Mesendoderm (in vitro differentiated cells): Measurements from ENCODE around the gene METRNL.

Experiments used
- DNase-seq: peaks from one replicate; pipeline ENCODE4 v3.0.0; 2013
- H2AK5ac ChIP-seq: 2 replicates; pipeline ENCODE4 v1.6.1; 2013; ENCODE audit warnings: low read length, inconsistent platforms
- H2BK120ac ChIP-seq: 2 replicates; pipeline ENCODE4 v1.6.1; 2013; ENCODE audit warnings: low read depth, mild to moderate bottlenecking, low read length, moderate library complexity, mixed read lengths
- H2BK15ac ChIP-seq: replicated peaks from 2 replicates; pipeline ENCODE4 v1.6.1; 2013; ENCODE audit warnings: low read depth, mild to moderate bottlenecking, moderate library complexity
- H2BK5ac ChIP-seq: 2 replicates; pipeline ENCODE4 v1.6.1; 2013; ENCODE audit warnings: low read length, inconsistent platforms
- H3K18ac ChIP-seq: 2 replicates; pipeline ENCODE4 v1.6.1; 2013; ENCODE audit warnings: mild to moderate bottlenecking, low read length, mixed read lengths
- H3K23ac ChIP-seq: one replicate; pipeline ENCODE4 v1.6.1; 2013; ENCODE audit warnings: low read length
- H3K27ac ChIP-seq: 2 replicates; pipeline ENCODE4 v1.5.1; 2013; ENCODE audit warnings: low read depth, mild to moderate bottlenecking, inconsistent platforms, low read length, moderate library complexity
- H3K27me3 ChIP-seq: 2 replicates; pipeline ENCODE4 v1.6.1; 2013; ENCODE audit warnings: low read length, control low read depth, mild to moderate bottlenecking, inconsistent platforms; ENCODE audit not compliant: insufficient read depth, poor library complexity
- H3K36me3 ChIP-seq: 2 replicates; pipeline ENCODE4 v1.6.1; 2013; ENCODE audit warnings: low read length, inconsistent platforms; ENCODE audit not compliant: control insufficient read depth, insufficient read depth
- H3K4ac ChIP-seq: one replicate; pipeline ENCODE4 v1.6.1; 2013; ENCODE audit warnings: low read depth, mild to moderate bottlenecking, low read length, moderate library complexity
- H3K4me1 ChIP-seq: 2 replicates; pipeline ENCODE4 v1.6.1; 2013; ENCODE audit warnings: low read depth, low read length, inconsistent platforms; ENCODE audit not compliant: control insufficient read depth
- H3K4me2 ChIP-seq: 2 replicates; pipeline ENCODE4 v1.6.1; 2013; ENCODE audit warnings: low read length
- H3K4me3 ChIP-seq: 2 replicates; pipeline ENCODE4 v1.5.1; 2013; ENCODE audit warnings: mild to moderate bottlenecking, low read length
- H3K56ac ChIP-seq: one replicate; pipeline ENCODE4 v1.6.1; 2013; ENCODE audit warnings: low read length
- H3K79me1 ChIP-seq: 2 replicates; pipeline ENCODE4 v1.6.1; 2013; ENCODE audit warnings: low read length, inconsistent platforms
- H3K79me2 ChIP-seq: 2 replicates; pipeline ENCODE4 v1.6.1; 2013; ENCODE audit warnings: mild to moderate bottlenecking, low read length; ENCODE audit not compliant: control insufficient read depth, insufficient read depth
- H3K9ac ChIP-seq: 2 replicates; pipeline ENCODE4 v1.6.1; 2013; ENCODE audit warnings: low read length, inconsistent platforms
- H4K5ac ChIP-seq: one replicate; pipeline ENCODE4 v1.6.1; 2013; ENCODE audit warnings: low read length
- H4K8ac ChIP-seq: one replicate; pipeline ENCODE4 v1.6.1; 2013; ENCODE audit warnings: low read depth, mild to moderate bottlenecking, control low read depth, low read length, moderate library complexity
- WGBS: extraction: QIAGEN DNeasy Blood & Tissue Kit; methylation state at CpG from one replicate; pipeline ENCODE4 v1.1.7; 2013; ENCODE audit warnings: low lambda C conversion rate, missing lambda C conversion rate; ENCODE audit not compliant: insufficient coverage; ENCODE audit errors: extremely low coverage; 5-methylcytosine and 5-hydroxymethylcytosine counted together

The METRNL gene

GRCh38 chr17:83088451-83088850 lies 9.0 kb downstream of the METRNL start:
- H2BK5ac ChIP-seq: no peak overlapping the region
- WGBS: no CpG with 5 or more reads among the region's 13 CpGs
- H3K4me1 ChIP-seq: peaks cover 2% of the 10 kb centered on the region

GRCh38 chr17:83088909-83089308 lies 9.5 kb downstream of the METRNL start:
- Histone ChIP-seq H3K79me1 (no peaks in the 10 kb centered on the region), H3K4ac (no peak overlapping the region), H3K27ac (no peak overlapping the region), H2BK5ac (no peak overlapping the region), H3K36me3 (no peaks in the 10 kb centered on the region), H3K4me2 (no peak overlapping the region), H3K27me3 (no peaks in the 10 kb centered on the region), H4K5ac (no peak overlapping the region), H4K8ac (no peak overlapping the region), H3K9ac (no peak overlapping the region), H2BK15ac (no peak overlapping the region), H2AK5ac (no peak overlapping the region), H3K56ac (no peak overlapping the region), H3K18ac (no peak overlapping the region), H3K79me2 (no peaks in the 10 kb centered on the region), H3K4me1 (peaks cover 1% of the 10 kb centered on the region), H3K4me3 (no peak overlapping the region), H3K23ac (no peak overlapping the region), H2BK120ac (no peak overlapping the region)
- no peak for DNase-seq
- no CpG with 5 or more reads among the region's 15 CpGs for WGBS

More at GRCh38 chr17:83088451-83088850, 9.0 kb downstream of the METRNL start:
- no peak for DNase-seq
- Histone ChIP-seq H3K79me1 (no peaks in the 10 kb centered on the region), H3K4ac (no peak overlapping the region), H3K27ac (no peak overlapping the region), H4K8ac (no peak overlapping the region), H3K23ac (no peak overlapping the region), H2AK5ac (no peak overlapping the region), H4K5ac (no peak overlapping the region), H3K79me2 (no peaks in the 10 kb centered on the region), H3K4me2 (no peak overlapping the region), H3K18ac (no peak overlapping the region), H2BK15ac (no peak overlapping the region), H2BK120ac (no peak overlapping the region), H3K27me3 (no peaks in the 10 kb centered on the region), H3K56ac (no peak overlapping the region), H3K36me3 (no peaks in the 10 kb centered on the region), H3K4me3 (no peak overlapping the region), H3K9ac (no peak overlapping the region)

- no peak overlapping the region for H3K27ac ChIP-seq
- no peak overlapping the region for H3K4me2 ChIP-seq
- H3K4me1 ChIP-seq: no peaks in the 10 kb centered on the region
- H2AK5ac ChIP-seq: no peak overlapping the region
- no peaks in the 10 kb centered on the region for H3K79me1 ChIP-seq
- H3K4ac ChIP-seq: no peak overlapping the region
- H3K79me2 ChIP-seq: no peaks in the 10 kb centered on the region
- no peaks in the 10 kb centered on the region for H3K36me3 ChIP-seq
- no peak overlapping the region for H4K8ac ChIP-seq
- H3K4me3 ChIP-seq: no peak overlapping the region
- H2BK15ac ChIP-seq: no peak overlapping the region
- no peaks in the 10 kb centered on the region for H3K27me3 ChIP-seq
- H2BK5ac ChIP-seq: no peak overlapping the region
- H3K56ac ChIP-seq: no peak overlapping the region
- H3K23ac ChIP-seq: no peak overlapping the region
- WGBS: no CpG with 5 or more reads among the region's 47 CpGs
- H3K18ac ChIP-seq: no peak overlapping the region
- DNase-seq: no peak
- H3K9ac ChIP-seq: no peak overlapping the region
- no peak overlapping the region for H4K5ac ChIP-seq
- no peak overlapping the region for H2BK120ac ChIP-seq
Measured at GRCh38 chr17:83089328-83090132, 10.1 kb downstream of the METRNL start.

- H3K27me3 ChIP-seq: no peaks in the 10 kb centered on the region
- no peak overlapping the region for H3K4ac ChIP-seq
- no peak overlapping the region for H4K8ac ChIP-seq
- no peak overlapping the region for H3K9ac ChIP-seq
- no peak overlapping the region for H3K23ac ChIP-seq
- no peak overlapping the region for H2BK120ac ChIP-seq
- H3K56ac ChIP-seq: no peak overlapping the region
- H3K18ac ChIP-seq: no peak overlapping the region
- H4K5ac ChIP-seq: no peak overlapping the region
- H3K4me2 ChIP-seq: no peak overlapping the region
- no peak overlapping the region for H2BK15ac ChIP-seq
- no peaks in the 10 kb centered on the region for H3K4me1 ChIP-seq
- H2AK5ac ChIP-seq: no peak overlapping the region
- H3K27ac ChIP-seq: no peak overlapping the region
- H2BK5ac ChIP-seq: no peak overlapping the region
- no peaks in the 10 kb centered on the region for H3K79me2 ChIP-seq
- H3K79me1 ChIP-seq: no peaks in the 10 kb centered on the region
- H3K36me3 ChIP-seq: no peaks in the 10 kb centered on the region
- WGBS: no CpG with 5 or more reads among the region's 32 CpGs
- no peak for DNase-seq
- no peak overlapping the region for H3K4me3 ChIP-seq
Measured at GRCh38 chr17:83090444-83091256, 11.2 kb downstream of the METRNL start.

GRCh38 chr17:83091257-83092141 lies 12.1 kb downstream of the METRNL start:
- Histone ChIP-seq H3K36me3 (no peaks in the 10 kb centered on the region), H3K18ac (no peak overlapping the region), H2BK5ac (no peak overlapping the region), H4K5ac (no peak overlapping the region), H3K4ac (no peak overlapping the region), H2BK120ac (no peak overlapping the region), H2AK5ac (no peak overlapping the region), H3K4me1 (no peaks in the 10 kb centered on the region), H3K27me3 (no peaks in the 10 kb centered on the region), H3K4me3 (no peak overlapping the region), H3K23ac (no peak overlapping the region), H4K8ac (no peak overlapping the region), H3K27ac (no peak overlapping the region), H3K4me2 (no peak overlapping the region), H3K79me1 (no peaks in the 10 kb centered on the region), H3K56ac (no peak overlapping the region), H3K79me2 (no peaks in the 10 kb centered on the region), H3K9ac (no peak overlapping the region), H2BK15ac (no peak overlapping the region)
- no CpG with 5 or more reads among the region's 35 CpGs for WGBS
- no peak for DNase-seq
